Activated T-cell treated with anti-CD3 and anti-CD28 coated beads, Interleukin-2, amount 50 U/mL, for 48 hours (primary cell): ENCODE data around the gene C17orf50.

Experiments used
- DNase-seq, 2 experiments: peaks; one replicate each; pipeline ENCODE4 v3.0.0-alpha.2; 2020

The C17orf50 gene

GRCh38 chr17:35757243-35757642 is 3.4 kb upstream of the C17orf50 start:
- DNase-seq: no peak

DNA sequence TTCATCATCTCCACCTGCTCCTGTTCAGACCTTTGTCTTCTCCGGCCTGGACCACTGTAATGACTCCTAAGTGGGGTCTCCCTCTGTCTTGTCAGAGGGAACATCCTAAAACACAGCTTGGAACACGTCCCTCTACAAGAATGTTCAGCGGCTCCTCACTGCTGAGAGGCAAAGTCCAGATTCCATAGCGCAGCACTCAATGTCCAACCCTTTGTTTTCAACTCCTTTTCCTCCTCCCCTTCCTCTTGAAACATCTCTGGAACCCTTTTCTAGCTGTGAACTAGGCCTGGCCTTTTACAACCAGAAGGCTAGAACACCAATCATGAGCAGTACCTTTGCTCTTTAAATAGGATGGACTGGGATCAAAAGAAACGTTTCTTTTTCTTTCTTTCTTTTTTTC is 914 bp downstream of the C17orf50 start:
- no peak for DNase-seq

DNA sequence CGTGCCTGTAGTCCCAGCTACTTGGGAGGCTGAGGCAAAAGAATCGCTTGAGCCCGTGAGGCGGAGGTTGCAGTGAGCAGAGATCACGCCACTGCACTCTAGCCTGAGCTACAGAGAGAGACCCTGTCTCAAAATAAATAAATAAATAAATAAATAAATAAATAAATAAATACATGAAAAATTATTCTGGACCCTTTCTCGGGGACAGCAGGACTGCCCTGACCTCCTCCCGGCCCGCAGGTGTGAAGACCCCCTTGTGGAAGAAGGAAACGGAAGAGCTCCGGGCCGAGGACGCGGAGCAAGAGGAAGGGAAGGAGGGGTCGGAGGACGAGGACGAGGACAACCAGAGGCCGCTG is 3.1 kb downstream of the C17orf50 start:
- DNase-seq: no peak

GRCh38 chr17:35764123-35764991 is 3.7 kb downstream of the C17orf50 start:
- peak; percentile 92 to 95 for DNase-seq

GRCh38 chr17:35765086-35765710 is 4.5 kb downstream of the C17orf50 start:
- DNase-seq: no peak

DNA sequence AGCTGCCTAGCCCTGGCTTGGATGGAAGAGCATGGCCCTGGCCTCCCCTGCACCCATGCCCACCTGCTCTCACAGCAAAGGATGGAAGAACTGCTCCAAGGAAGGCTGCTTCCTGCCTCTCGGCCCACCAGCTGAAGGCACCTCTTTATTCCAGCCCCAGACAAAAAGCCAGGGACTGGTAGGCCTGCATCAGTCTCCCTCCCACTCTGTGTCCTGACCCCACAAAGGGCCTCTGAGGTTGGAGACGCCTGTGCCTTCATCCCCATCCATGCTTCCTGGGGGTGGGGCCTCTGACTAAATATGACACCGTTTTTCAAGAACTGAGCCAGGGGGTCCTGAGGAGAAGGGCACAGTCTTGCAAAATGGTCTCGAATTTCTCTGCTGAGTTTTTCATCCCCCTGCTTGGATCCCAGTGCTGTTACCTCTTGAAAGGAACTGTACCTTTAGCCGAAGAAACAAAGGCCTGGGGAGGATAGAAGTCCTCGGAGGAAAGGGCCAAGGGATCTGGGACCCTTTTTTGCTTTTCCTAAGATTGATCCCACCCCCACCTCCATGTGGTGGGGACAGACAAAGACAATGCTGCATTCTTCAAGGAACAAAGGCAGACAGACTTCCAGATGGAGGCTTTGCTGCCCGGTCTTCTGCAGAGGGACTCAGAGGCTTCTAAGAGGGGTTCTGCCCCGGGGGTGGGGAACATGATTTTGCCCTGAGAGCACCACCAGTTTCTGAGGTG is 5.2 kb downstream of the C17orf50 start:
- DNase-seq: no peak

DNA sequence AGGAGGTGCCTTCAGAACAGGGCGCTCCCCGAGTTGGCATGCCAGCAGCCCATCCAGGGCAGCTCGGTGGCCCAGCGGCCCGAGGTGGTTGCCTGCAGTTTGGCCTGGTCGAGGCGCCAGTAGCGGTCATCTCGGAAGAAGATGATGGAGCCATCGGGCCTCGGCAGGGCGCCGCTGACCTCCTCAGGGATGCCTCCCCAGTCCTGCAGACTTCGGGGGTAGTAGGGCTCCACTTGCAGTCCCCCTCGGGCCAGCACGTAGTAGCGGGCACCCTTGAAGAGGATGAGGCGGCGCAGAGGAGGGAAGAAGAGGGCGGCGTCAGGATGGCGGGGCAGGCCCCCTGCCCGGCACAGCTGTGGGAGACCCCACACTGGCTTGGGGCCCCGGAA is 5.8 kb downstream of the C17orf50 start:
- DNase-seq: no peak

DNA sequence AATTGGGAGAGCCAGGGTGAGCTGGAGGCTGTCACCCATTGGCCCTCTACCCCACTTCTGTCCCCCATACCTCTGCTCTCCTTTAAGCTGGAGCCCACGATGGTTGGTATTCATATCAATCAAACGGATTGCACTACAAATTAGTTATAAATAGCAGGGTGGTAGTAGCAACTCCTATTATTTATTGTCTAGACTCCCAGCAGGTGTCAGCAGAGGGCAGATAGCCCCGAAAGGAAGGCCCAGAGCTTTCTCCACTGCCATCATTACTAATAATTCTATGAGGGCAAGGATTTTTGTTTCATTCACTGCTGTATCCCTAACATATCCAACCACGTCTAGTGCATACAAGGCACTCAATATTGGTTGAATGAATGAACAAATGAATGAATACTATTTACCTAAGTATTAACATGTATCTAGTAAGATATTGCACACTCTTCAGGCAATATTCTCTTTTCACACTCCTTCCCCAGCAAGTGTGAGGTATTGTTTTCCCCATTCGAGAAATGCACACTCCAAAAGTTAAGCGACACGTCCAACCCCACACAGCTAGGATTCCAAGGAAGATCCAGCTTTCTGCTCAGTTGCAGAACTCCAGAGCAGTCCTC is 6.3 kb downstream of the C17orf50 start:
- no peak for DNase-seq

DNA sequence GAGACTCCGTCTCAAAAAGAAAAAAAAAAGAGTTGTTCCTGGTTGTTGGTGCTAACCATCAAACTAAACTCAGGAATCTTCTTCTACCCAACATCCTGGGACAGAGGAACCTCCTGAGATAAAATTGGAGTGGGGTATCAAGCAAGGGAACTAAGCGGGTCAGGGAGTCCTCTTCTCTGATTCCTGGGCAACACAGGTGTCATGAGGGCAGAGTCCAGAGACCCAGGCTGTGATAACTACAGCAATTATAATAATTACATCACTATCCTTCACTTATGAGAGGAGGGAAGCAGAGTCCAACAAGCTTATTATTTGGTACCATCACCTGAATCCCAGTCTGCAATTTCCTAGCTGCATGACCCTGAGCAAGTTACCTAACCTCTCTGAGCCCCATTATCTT is 8.1 kb downstream of the C17orf50 start:
- no peak for DNase-seq

DNA sequence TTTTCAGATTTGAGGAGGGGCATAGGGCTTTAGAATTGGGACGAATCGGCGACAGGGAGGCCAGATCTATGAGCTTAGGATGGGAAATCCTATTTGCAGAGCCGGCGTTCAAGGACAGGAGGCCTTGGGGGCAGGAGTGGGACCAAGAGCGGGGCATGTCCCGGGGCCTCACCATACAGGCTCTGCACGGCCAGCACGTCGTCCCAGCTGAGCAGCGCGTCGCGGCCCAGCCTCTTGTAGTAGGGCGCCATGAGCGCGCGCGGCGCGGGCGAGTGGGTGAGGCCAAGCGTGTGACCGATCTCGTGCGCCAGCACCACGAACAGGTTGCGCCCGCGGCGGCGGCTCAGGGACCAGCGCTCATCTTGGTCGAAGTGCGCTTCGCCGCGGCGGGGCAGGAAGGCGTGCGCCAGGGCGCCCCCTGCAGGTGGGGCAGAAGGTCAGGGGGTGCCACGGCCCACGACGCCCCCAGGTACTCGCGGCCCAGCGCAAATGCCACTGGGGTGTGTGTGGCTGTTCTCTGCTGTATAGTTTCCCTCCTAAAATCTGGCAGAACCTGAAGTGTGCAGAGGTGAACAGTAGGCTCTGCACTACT is 9.3 kb downstream of the C17orf50 start:
- DNase-seq: no peak

DNA sequence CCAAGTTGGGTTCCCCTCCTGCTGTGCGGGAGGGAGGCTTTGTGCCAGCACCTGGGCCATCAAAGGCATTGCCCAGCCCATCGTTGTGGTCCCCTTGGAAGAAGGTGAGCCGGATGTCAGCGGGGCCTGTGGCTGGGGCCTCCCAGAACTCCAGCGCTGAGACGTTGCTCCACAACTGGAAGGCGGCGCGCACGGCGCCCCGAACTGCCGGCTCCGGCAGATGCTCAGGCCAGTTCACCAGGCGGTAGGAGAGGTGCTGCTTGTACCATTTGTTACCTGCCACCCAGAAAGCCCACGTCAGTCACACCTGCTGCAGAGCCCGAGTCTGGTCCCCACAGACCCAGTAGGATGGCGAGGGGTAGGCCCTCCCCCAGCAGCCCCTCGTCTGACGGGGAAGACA is 12.4 kb downstream of the C17orf50 start:
- no peak for DNase-seq

GRCh38 chr17:35773679-35774425 is 13.2 kb downstream of the C17orf50 start:
- no peak for DNase-seq

GRCh38 chr17:35774499-35774898 is 13.8 kb downstream of the C17orf50 start:
- no peak for DNase-seq

- DNase-seq: no peak
These were observed 14.4 kb downstream of the C17orf50 start for GRCh38 chr17:35775039-35775438.

DNA sequence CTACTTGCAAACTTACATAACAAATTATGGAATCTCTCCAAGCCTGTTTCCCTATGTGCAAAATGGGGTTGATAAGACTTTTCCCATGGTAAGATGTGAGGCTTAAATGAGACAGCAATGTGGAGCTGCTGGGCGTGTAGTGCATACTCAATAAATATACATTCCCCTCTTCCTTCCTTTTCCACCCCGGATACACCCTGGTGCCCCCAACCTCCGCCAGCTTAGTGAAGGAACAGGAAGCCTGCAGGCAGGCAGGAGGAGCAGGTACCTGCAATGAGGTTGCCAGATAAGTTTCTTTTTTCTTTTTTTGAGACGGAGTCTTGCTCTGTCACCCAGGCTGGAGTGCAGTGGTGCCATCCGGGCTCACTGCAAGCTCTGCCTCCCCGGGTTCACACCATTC is 14.9 kb downstream of the C17orf50 start:
- DNase-seq: no peak

GRCh38 chr17:35778641-35779196 is 18.0 kb downstream of the C17orf50 start:
- no peak for DNase-seq

GRCh38 chr17:35780950-35781349 is 20.3 kb downstream of the C17orf50 start:
- DNase-seq: no peak

DNA sequence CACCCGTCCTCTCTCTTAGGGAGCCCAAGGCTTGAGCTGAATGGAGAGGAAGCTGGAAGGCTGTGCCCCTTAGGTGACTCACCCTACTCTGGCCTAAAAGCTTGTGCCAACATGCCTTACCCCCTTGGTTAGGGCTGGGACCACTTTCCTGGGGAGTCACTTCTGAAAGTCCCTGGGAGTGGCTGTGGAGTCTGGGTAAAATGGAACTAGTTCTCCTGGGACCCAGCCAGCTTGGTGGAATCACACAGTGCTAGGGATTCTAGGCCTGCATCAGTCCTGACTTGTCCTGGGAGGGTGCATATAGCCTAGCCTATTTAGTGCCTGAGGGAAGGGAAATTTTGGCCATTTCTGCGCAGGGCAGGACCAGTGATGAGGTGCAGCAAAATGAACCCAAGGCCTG is 24.2 kb downstream of the C17orf50 start:
- no peak for DNase-seq

DNA sequence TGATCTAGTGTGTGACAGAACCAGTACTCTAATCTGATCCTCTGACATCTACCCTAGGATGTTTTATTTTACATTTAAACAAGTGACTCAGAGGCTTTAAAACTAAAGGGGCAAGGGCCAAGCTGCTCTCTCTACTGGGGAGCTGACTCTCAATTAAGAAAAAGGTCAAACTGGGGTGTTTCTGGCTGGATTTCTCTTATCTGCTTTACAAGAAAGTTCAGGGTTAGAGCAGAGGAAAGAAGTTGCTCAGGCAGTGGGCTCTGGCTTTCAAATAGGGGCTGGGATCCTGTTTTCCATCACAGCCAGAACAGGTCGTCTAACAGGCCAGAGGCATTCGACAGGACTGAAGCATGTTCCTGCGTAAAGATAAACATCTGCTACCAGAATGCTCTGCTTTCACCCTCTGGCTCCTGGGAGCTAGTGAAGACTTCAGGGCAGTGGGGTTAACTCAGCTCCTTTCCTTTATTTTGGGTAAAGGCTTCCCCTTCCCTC is 26.3 kb downstream of the C17orf50 start:
- no peak for DNase-seq

DNA sequence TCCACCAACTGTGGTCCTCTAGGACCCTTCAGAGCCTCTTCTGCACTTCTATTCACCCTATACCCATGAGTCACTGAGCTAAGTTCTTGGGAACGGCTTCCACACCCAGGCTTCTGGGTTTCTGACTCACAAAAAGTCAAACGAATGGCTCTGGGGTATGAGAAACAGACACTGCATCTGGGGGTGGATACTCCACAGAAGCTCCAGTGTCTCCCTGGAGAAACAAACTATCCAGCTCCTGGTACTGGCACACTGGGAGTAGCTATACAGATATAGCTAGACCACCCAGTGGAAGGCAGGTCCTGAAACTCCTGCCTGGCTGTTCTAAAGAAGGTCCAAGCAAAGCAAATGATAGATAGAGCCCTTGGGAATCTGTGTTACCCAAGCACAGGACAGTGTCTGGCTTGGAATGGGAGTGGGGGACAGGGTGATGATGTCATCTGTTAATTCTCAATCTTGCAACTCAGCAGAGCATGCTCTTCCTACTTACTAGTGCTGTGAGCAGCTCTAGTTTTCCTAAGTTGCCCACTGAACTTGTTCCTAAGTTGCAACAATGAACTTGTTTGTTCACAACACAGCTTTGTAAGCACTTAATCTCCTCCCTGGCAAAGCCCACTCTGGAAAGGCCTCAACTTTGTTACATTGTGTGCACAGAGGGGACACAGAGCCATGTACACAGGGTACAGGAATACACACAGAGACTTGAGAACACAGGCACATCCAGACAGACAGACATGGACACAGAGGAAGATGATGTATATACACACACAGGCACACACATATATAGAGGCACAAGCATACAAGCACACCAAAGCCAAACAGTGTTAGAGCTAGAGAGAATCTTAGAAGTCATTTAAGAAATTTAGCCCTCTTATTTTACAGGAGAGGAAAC is 28.0 kb downstream of the C17orf50 start:
- DNase-seq: no peak

DNA sequence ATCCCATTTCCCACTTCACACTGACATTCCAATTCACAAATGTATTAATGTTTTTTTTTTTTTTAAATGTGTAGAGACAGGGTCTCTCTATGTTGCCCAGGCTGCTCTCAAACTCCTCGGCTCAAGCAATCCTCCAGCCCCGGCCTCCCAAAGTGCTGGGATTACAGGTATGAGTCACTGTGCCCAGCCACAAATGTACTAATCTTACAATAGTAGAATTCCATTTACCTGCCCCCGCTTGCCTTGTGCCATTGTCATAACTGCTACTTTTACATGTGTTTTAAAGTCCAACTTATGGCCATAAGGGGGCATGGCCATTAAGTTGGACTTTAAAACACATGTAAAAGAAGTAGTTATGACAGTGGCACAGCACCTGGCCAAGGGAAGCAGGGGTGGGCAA is 30.2 kb downstream of the C17orf50 start:
- no peak for DNase-seq
